ENCODE results near the gene MTUS2. TPM values are rescaled to one million over a fixed set of nuclear protein-coding genes. Genes with fewer than 3 reads are reported as not detected.

MTUS2 gene
- total RNA-seq, 1 experiment from 2014 or later = under 0.01 TPM

DNA sequence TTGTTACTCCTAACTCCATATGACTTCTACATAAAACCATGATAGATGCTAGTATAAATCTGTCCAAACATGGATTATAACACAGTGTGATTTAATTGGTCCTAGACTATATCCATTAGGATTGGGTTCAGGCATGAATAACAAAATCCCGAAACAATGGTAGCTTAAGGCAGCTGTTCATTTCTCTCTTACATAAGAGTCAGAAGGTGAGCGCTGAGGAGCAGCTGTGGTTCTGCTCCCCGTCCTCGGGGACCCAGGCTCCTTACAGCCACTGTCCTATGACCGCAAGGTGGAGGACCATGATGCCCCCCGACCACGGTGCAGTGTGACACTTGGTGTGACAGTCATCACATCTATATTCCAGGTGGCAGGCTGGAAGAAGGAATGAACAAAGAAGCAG is 629.6 kb downstream of the MTUS2 start:
- DNase-seq (ENCODE audit: low read depth) = no peak

GRCh38 chr13:29451976-29452375 is 631.8 kb downstream of the MTUS2 start:
- DNase-seq (ENCODE audit: low read depth) = no peak

DNA sequence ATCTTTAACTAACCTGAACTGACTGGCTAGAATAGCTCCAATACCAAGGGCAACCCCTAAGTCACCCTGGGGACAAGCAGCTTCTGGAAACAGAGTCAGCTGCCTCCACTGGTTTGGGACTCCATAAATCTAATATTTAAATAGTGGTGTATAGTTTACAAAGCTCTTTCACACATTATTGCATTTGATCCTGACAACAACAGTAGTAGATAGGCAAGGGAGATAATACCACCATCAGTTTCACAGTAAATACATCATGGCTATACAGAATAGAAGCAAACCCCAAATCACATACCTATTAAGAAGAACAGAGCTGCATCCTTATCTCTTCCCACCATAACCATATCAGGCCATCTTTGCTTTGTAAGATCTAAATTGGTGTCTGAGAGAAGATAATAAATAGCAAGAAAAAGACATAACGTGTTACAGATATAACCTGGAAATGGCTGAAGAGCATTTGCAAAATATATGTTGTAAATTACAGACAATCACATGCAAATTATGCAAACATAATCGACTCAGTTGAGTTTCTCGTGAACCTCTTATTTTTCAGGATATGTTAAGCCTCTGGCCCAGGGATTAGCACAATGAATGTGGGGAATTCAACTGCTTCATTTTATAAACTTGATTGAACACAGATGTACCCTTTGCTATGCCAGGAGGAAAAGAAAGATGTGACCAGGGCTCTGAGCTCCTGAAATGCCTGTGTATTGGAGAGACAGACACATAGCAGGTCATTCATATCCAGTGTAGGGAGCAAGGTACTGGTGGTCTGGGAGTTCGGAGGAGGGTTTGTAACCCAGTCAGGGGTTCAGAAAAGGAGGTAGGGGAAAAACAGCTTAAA is 632.9 kb downstream of the MTUS2 start:
- DNase-seq (ENCODE audit: low read depth) = no peak

GRCh38 chr13:29453617-29454011 is 633.5 kb downstream of the MTUS2 start:
- no peak for DNase-seq (ENCODE audit: low read depth)

- DNase-seq (ENCODE audit: low read depth) = peak; percentile 71
These were observed 634.9 kb downstream of the MTUS2 start for GRCh38 chr13:29454931-29455481.

GRCh38 chr13:29456419-29456818 is 636.3 kb downstream of the MTUS2 start:
- no peak for DNase-seq (ENCODE audit: low read depth)

- peak; percentile 58 for DNase-seq (ENCODE audit: low read depth)
These were observed 637.2 kb downstream of the MTUS2 start for GRCh38 chr13:29457299-29457698.

DNA sequence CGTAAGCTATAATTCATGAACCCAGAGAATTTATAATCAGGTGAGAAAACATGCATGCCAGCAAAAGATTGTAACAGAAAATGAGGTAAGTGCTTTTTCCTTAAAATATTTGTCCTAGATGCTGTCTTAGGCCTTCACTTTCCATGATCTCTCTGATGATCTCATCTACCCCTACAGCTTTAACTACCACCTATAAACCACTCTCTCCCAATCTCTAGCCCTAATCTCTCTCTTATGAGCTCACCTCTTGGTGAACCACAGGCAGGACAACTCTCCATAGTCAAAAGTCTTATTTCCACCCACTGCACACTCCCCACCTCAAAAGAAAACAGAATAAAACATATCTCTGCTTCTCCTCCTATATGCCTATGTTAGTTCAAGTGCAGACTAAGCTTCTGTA is 638.3 kb downstream of the MTUS2 start:
- DNase-seq (ENCODE audit: low read depth) = no peak

DNA sequence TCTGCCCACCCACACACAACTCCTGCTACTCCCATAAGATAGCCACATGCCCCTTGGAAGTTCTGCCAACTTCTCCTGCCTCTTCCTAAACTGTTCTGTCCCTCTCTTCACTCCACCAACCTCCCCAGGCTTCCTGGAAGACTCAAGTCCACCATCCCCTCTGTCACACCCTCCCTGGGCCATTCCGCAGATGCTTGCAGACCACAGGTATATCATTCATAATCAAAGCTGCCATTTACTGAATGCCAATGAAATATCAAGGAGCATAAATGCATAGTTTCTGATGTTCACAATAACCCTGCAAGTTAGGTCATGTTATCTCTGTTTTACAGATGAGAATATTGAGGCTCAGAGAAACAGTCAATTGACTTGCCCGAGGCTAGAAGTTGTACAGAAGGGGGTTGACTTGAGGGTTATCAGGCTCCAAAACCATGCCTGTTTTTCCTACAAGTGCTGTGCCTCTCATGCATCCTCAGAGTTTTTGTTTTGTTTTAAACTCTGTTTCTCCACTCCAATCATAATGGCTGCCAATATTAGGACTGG is 639.7 kb downstream of the MTUS2 start:
- DNase-seq (ENCODE audit: low read depth) = no peak

GRCh38 chr13:29464105-29464679 is 644.1 kb downstream of the MTUS2 start:
- DNase-seq (ENCODE audit: low read depth) = no peak

GRCh38 chr13:29465741-29466293 is 645.7 kb downstream of the MTUS2 start:
- DNase-seq (ENCODE audit: low read depth) = peak; percentile 19

- no peak for DNase-seq (ENCODE audit: low read depth)
These were observed 651.4 kb downstream of the MTUS2 start for GRCh38 chr13:29471551-29471950.

GRCh38 chr13:29472332-29472961 is 652.3 kb downstream of the MTUS2 start:
- peak; percentile 44 for DNase-seq (ENCODE audit: low read depth)

DNA sequence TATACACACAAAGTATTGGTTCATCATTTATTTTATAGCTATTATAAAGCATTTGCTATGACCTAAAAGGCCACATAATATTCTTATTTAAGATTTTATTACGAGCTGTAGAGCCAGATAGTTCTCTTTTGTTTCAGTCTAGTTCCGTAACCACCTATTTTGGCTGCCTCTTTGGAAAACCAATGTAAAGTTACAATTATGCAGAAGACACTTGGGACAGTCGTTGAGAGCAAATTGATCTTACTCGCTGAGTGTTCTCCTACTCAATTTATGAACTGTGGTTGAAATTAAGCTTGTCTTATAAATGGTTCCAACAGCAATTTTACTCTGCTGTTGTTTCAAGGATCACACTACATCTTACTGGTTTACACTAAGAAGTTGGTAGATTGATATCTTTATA is 653.0 kb downstream of the MTUS2 start:
- DNase-seq (ENCODE audit: low read depth) = no peak

GRCh38 chr13:29474991-29475390 is 654.9 kb downstream of the MTUS2 start:
- DNase-seq (ENCODE audit: low read depth) = peak; percentile 46

DNA sequence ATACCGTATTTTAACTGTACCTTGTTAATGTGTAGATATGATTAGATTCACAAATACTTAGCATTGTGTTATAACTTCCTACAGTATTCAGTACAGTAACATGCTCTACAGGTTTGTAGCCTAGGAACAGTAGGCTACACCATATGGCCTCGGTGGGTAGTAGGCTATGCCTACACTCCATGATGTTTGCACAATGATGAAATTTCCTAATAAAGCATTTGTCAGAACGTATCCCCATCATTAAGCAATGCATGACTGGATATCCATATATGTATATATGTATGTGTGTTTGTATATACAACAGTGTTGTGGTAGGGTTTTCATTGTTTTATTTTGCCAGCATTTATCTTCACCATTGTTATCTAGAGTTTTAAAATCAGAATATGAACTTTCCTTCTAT is 655.9 kb downstream of the MTUS2 start:
- no peak for DNase-seq (ENCODE audit: low read depth)

DNA sequence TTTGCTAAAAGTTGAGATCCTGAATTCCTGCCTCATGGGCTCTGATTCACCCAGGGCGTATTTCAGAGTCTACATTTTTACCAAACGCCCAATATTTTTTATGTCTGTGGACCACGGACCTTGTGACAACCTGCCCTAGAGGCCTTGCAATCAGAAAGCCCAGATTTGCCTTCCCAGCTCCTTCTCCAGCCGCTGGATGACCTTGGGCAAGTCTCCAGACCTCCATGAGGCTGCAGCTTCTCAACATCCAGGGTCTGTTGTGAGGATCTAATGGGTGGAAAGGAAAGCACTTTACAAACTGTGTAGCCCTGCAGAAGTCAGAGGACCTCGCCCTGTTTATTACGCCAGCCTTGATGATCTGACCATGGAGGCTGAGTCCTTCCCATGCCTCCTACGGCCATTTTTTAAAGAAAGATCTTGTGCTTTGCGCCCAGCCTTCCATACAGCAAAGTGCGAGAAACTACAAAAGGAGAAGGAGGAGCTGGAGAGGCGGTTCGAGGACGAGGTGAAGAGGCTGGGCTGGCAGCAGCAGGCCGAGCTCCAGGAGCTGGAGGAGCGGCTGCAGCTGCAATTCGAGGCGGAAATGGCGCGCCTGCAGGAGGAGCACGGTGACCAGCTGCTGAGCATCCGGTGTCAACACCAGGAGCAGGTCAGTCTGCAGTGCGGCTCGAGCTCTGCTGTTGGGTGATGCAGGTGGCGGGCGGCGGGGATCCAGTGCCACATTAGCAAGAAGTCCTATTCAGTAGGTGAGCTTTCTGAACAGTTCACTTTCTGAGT is 659.8 kb downstream of the MTUS2 start:
- no peak for DNase-seq (ENCODE audit: low read depth)

- DNase-seq (ENCODE audit: low read depth) = no peak
These were observed 660.9 kb downstream of the MTUS2 start for GRCh38 chr13:29480893-29481525.

DNA sequence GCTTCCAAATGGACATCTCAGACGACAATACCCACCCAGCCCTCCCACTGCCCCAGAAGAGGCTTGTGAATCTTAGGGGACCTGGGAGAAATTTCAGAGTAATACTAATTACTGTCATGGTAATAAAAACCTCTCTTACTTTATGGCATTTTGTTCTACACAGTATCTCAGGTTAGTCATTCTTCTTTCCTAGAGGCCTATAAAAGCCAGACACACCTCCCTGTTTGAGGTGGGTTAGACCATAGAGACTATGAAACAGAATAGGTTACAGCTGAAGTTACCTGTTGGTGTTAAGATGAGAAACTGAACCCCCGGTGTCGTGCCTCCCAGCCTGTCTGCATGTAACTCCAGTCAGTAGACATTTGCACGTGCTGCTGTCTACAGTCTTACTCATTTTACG is 661.5 kb downstream of the MTUS2 start:
- no peak for DNase-seq (ENCODE audit: low read depth)

DNA sequence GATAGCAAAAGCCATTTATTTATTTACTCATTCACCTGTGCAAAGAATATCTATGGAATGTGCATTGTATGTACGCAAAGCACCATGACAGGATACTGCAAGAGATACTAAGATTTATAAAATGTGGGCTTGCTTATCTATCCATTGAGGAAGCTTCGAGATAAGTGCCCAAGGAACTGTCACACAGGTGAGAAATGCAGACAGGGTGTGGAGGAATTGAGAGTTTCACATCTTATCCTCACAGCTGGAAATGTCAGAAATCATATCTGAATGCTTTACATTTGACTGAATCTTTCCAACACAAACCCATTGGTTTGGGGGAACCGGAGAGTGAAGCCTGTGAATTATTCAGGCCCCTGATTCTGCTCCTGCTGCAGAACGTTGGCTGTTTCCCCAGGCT is 662.4 kb downstream of the MTUS2 start:
- DNase-seq (ENCODE audit: low read depth) = no peak

DNA sequence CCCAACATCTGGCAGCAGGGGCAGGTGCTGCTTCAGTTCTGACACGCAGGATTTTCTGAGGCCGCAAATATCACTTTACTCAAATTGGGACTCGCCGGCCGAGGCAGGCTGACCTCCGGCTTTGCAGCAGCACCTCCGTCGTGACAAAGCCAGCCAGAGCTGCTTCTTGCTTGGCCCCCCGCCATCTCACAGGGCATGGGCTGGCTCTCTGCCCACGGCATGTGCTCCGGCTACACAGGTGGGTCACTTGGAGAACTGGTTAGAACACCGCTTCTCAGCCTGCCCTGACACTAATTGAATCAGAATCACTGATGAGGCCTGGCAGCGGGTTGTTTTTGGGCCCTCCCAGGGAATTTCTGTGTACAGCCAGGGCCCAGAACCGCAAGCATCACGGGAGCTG is 663.1 kb downstream of the MTUS2 start:
- no peak for DNase-seq (ENCODE audit: low read depth)

All from Daoy (cell line).